HCT116 (cell line): ENCODE measurements around the gene AMELX. TPM values are rescaled to one million over a fixed set of nuclear protein-coding genes. Genes with fewer than 3 reads are reported as not detected.

Experiments
- ATAC-seq: fragments of 200-7000 bp; cut with Tn5 transposase; 2 replicates; pipeline ENCODE4 v1.9.1; 2020; ENCODE audit warnings: mild to moderate bottlenecking, moderate library complexity
- BruUV-seq: library from RNA; stranded (reverse); fragments of 400-500 nt; replicated peaks from 2 replicates; lab custom pipeline; 2021; lab: Mats Ljungman, UMichigan
- CTCF ChIA-PET: fragments of 300-600 bp; sonication (Branson Sonifier 250); formaldehyde crosslinking; loops from one replicate; lab custom pipeline; 2021; ENCODE audit warnings: antibody characterized with exemption; lab: Charles Lee
- POLR2A ChIA-PET: fragments of 300-600, 350-600 bp; sonication (Branson Sonifier 250); formaldehyde crosslinking; loops from one replicate; lab custom pipeline; 2021; ENCODE audit warnings: antibody characterized with exemption; lab: Charles Lee
- RAD21 ChIA-PET, 2 experiments: fragments of 300-600 bp; sonication (Branson Sonifier 250); formaldehyde crosslinking; loops; one replicate each; lab custom pipeline; 2023; ENCODE audit warnings: low total read pairs in 2 of 2; ENCODE audit not compliant: uncharacterized antibody in 2 of 2, unreplicated experiment in 2 of 2, low non-redundant PET in 1 of 2; lab: Charles Lee
- DNase-seq: peaks from one replicate; pipeline ENCODE4 v3.0.0-alpha.2; 2010; ENCODE audit warnings: low read depth, low spot score
- H2AFZ ChIP-seq: fragments of 200-600 bp; shearing (Covaris generic), sonication (generic); 2 replicates; pipeline ENCODE4 v1.6.1; 2017; ENCODE audit warnings: low read depth, mixed run types, mixed read lengths, antibody characterized with exemption, low read length; ENCODE audit not compliant: poor library complexity, severe bottlenecking
- H3K27ac ChIP-seq: 2 replicates; pipeline ENCODE4 v1.5.1; 2012; ENCODE audit warnings: low read depth, low read length
- H3K27me3 ChIP-seq: fragments of 200-600 bp; sonication (generic); 2 replicates; pipeline ENCODE4 v1.6.1; 2016; ENCODE audit warnings: mixed run types, low read length, mixed read lengths; ENCODE audit not compliant: insufficient read depth
- H3K36me3 ChIP-seq, 2 experiments: fragments of 200-500 bp in 1 of 2; fragments of 200-600 bp in 1 of 2; sonication (Bioruptor generic) in 1 of 2; sonication (generic) in 1 of 2; 2 replicates each; pipeline versions ENCODE4 v1.5.1 to v1.6.1; 2014 to 2016; ENCODE audit warnings: low read length in 2 of 2, inconsistent platforms in 1 of 2, mixed read lengths in 1 of 2, mixed run types in 1 of 2; ENCODE audit not compliant: insufficient read depth in 2 of 2, control insufficient read depth in 1 of 2
- H3K4me1 ChIP-seq, 2 experiments: fragments of 200-600 bp in 1 of 2; sonication (generic) in 1 of 2; 2 replicates each; pipeline versions ENCODE4 v1.5.1 to v1.6.1; 2012 to 2017; ENCODE audit warnings: low read length in 2 of 2, inconsistent platforms in 1 of 2, mild to moderate bottlenecking in 1 of 2, mixed read lengths in 1 of 2, mixed run types in 1 of 2, moderate library complexity in 1 of 2; ENCODE audit not compliant: insufficient read depth in 2 of 2, control insufficient read depth in 1 of 2
- H3K4me2 ChIP-seq: fragments of 200-600 bp; sonication (generic); 2 replicates; pipeline ENCODE4 v1.6.1; 2017; ENCODE audit warnings: mixed run types, low read length, mixed read lengths
- H3K4me3 ChIP-seq, 2 experiments: fragments of 200-600 bp in 1 of 2; sonication (generic) in 1 of 2; replicated peaks in 1 of 2; 2 replicates each; pipeline ENCODE4 v1.5.1; 2011 to 2016; ENCODE audit warnings: low read length in 2 of 2, control low read depth in 1 of 2, low read depth in 1 of 2, mild to moderate bottlenecking in 1 of 2, mixed read lengths in 1 of 2, mixed run types in 1 of 2
- H3K79me2 ChIP-seq: fragments of 200-600 bp; sonication (generic); 2 replicates; pipeline ENCODE4 v1.6.1; 2017; ENCODE audit warnings: mild to moderate bottlenecking, mixed run types, low read length, moderate library complexity, mixed read lengths; ENCODE audit not compliant: insufficient read depth
- H3K9ac ChIP-seq: fragments of 200-600 bp; sonication (generic); 2 replicates; pipeline ENCODE4 v1.6.1; 2016; ENCODE audit warnings: low read length, mixed read lengths
- H3K9me2 ChIP-seq: fragments of 200-600 bp; sonication (generic), shearing (Covaris generic); 2 replicates; pipeline ENCODE4 v1.6.1; 2017; ENCODE audit warnings: mixed run types, mild to moderate bottlenecking, moderate library complexity; ENCODE audit not compliant: insufficient read depth
- H3K9me3 ChIP-seq, 2 experiments: fragments of 200-500 bp in 1 of 2; fragments of 200-600 bp in 1 of 2; sonication (Bioruptor generic) in 1 of 2; sonication (generic) in 1 of 2; 2 replicates each; pipeline ENCODE4 v1.6.1; 2014 to 2017; ENCODE audit warnings: low read length in 2 of 2, mixed read lengths in 2 of 2, inconsistent platforms in 1 of 2, low read depth in 1 of 2, mild to moderate bottlenecking in 1 of 2, mixed run types in 1 of 2, moderate library complexity in 1 of 2; ENCODE audit not compliant: control insufficient read depth in 1 of 2, insufficient read depth in 1 of 2
- H4K20me1 ChIP-seq: fragments of 200-600 bp; sonication (generic), shearing (Covaris generic); 2 replicates; pipeline ENCODE4 v1.6.1; 2017; ENCODE audit warnings: mixed run types, mild to moderate bottlenecking, moderate library complexity; ENCODE audit not compliant: insufficient read depth
- CBX3 ChIP-seq: IDR thresholded peaks from 2 replicates; pipeline ENCODE4 v1.6.1; 2012; ENCODE audit warnings: low read depth
- CEBPB ChIP-seq: IDR thresholded peaks from 2 replicates; pipeline ENCODE4 v1.6.1; 2012; ENCODE audit warnings: low read depth
- EGR1 ChIP-seq: IDR thresholded peaks from 2 replicates; pipeline ENCODE4 v1.6.1; 2012; ENCODE audit warnings: low read depth
- ELF1 ChIP-seq: IDR thresholded peaks from 2 replicates; pipeline ENCODE4 v1.6.1; 2012; ENCODE audit warnings: low read depth, borderline replicate concordance
- EZH2phosphoT487 ChIP-seq: fragments of 200-600 bp; IDR thresholded peaks from 2 replicates; pipeline ENCODE4 v1.6.1; 2018; ENCODE audit warnings: antibody characterized with exemption, borderline replicate concordance
- JUND ChIP-seq: IDR thresholded peaks from 2 replicates; pipeline ENCODE4 v1.6.1; 2012
- RAD21 ChIP-seq: IDR thresholded peaks from 2 replicates; pipeline ENCODE4 v1.6.1; 2012; ENCODE audit warnings: low read depth, mild to moderate bottlenecking
- SIN3A ChIP-seq: IDR thresholded peaks from 2 replicates; pipeline ENCODE4 v1.6.1; 2012; ENCODE audit warnings: low read depth
- SRF ChIP-seq: IDR thresholded peaks from 2 replicates; pipeline ENCODE4 v1.6.1; 2012; ENCODE audit warnings: low read depth
- YY1 ChIP-seq: IDR thresholded peaks from 2 replicates; pipeline ENCODE4 v1.6.1; 2011; ENCODE audit warnings: low read length, low read depth, moderate library complexity, mild to moderate bottlenecking; ENCODE audit not compliant: insufficient replicate concordance; ENCODE audit errors: extremely low read depth
- ZFX ChIP-seq: fragments of 450-650 bp; IDR thresholded peaks from 2 replicates; pipeline ENCODE4 v1.6.1; 2017
- ZNF274 ChIP-seq: fragments of 200-500 bp; sonication (Bioruptor generic); IDR thresholded peaks from 2 replicates; pipeline ENCODE4 v1.6.1; 2014; ENCODE audit warnings: mild to moderate bottlenecking, low read depth, low read length, inconsistent platforms
- intact Hi-C: fragments of 100-400 bp; cut with micrococcal nuclease; formaldehyde crosslinking; loops from 2 replicates; pipeline ENCODE4 v1.10.0; 2022
- total RNA-seq: library from RNA; stranded (reverse); gene quantifications from one replicate; pipeline ENCODE4 v1.2.1, GENCODE V29; 2021; ENCODE audit not compliant: unreplicated experiment
- TF ChIP-seq, protein P1 (sequence below): IDR thresholded peaks from 2 replicates; pipeline ENCODE4 v1.6.1; 2012
- TF ChIP-seq, protein P2 (sequence below): IDR thresholded peaks from 2 replicates; pipeline ENCODE4 v1.6.1; 2011; ENCODE audit warnings: mild to moderate bottlenecking, low read length, moderate library complexity; ENCODE audit not compliant: insufficient replicate concordance; ENCODE audit errors: extremely low read depth
- TF ChIP-seq, protein P3 (sequence below), 3 experiments: fragments of 200-600 bp in 1 of 3; sonication (generic) in 1 of 3; IDR thresholded peaks in 2 of 3; conservative IDR thresholded peaks in 1 of 3; 2 replicates each; pipeline ENCODE4 v1.5.1; 2012 to 2017; ENCODE audit warnings: low read depth in 2 of 3, low read length in 2 of 3, antibody characterized with exemption in 1 of 3, borderline replicate concordance in 1 of 3, control low read depth in 1 of 3, mild to moderate bottlenecking in 1 of 3, mixed read lengths in 1 of 3, mixed run types in 1 of 3, moderate library complexity in 1 of 3; ENCODE audit not compliant: insufficient read depth in 1 of 3
- TF ChIP-seq, protein P4 (sequence below): IDR thresholded peaks from 2 replicates; pipeline ENCODE4 v1.6.1; 2012

AMELX gene
- total RNA-seq, 1 experiment from 2014 or later: not detected

DNA sequence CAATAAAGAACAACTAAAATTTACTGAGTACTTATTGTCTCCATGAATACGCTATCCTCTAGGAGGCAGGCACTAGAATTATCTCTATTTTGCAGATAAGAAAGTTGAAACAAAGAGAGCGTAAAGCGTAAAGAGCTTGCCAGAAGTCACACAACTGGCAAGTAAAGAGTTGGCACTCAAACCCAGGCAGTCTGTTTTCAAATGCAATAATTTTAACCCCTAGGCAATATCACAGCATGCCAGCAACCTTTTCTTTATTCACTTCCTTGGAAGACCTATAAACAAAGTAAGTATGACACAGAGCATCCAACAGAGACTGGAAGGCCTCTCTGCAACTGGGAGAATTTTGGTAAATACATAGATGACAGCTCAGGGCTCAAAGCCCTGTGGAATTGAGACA lies 23.2 kb upstream of the AMELX start:
- no peaks in the 10 kb centered on the region for H3K36me3 ChIP-seq
- ChIA-PET POLR2A (no interaction called here), RAD21 (no interaction called here), CTCF (no interaction called here)
- H3K79me2 ChIP-seq: no peaks in the 10 kb centered on the region
- H2AFZ ChIP-seq: no peak overlapping the region
- H3K27me3 ChIP-seq: 0 out of 2 replicates have a peak, but pooled peaks cover 4% of the 10 kb centered on the region
- intact Hi-C loops: no loop called here
- no peaks in the 10 kb centered on the region for H3K9me3 ChIP-seq
- ATAC-seq (no peak), DNase-seq (no peak)
- H3K4me1 ChIP-seq: no peaks in the 10 kb centered on the region
- TF ChIP-seq CEBPB (no peak), RAD21 (no peak), EZH2phosphoT487 (no peak), CBX3 (no peak), EGR1 (no peak)
- TF ChIP-seq, protein P1, sequence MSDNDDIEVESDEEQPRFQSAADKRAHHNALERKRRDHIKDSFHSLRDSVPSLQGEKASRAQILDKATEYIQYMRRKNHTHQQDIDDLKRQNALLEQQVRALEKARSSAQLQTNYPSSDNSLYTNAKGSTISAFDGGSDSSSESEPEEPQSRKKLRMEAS: no peak
- H3K4me2 ChIP-seq: no peak overlapping the region
- H3K9me2 ChIP-seq: no peaks in the 10 kb centered on the region
- H3K9ac ChIP-seq: no peak overlapping the region
- no TSS peak for BruUV-seq
- no peaks in the 10 kb centered on the region for H4K20me1 ChIP-seq
- no peak overlapping the region for H3K27ac ChIP-seq
- no peak overlapping the region for H3K4me3 ChIP-seq

DNA sequence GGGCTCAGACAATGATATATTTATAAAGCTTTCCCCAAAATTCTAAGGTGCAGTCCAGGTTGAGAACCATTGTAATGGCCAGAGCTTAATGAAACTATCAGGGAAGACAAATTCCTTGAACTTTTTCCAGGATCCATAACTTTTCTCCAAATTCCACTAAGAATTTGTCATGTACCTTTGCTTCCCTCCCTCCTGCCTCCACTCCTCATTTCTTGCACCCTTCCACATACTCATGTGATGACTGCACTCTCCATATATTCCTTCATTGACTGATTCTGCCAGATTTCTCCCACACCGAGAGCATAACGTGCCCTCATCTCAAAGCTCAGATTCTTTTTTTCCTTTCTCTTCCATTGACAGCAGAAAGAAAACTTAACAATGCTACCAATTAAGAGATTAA lies 20.9 kb upstream of the AMELX start:
- no peak overlapping the region for H3K4me3 ChIP-seq
- H3K9me2 ChIP-seq: no peaks in the 10 kb centered on the region
- no peak for DNase-seq
- ChIA-PET CTCF (no interaction called here), POLR2A (no interaction called here), RAD21 (no interaction called here)
- H3K9ac ChIP-seq: no peak overlapping the region
- no peaks in the 10 kb centered on the region for H4K20me1 ChIP-seq
- no peaks in the 10 kb centered on the region for H3K36me3 ChIP-seq
- intact Hi-C loops: no loop called here
- no TSS peak for BruUV-seq
- no peak for ATAC-seq
- 0 out of 2 replicates have a peak, but pooled peaks cover 4% of the 10 kb centered on the region for H3K27me3 ChIP-seq
- H3K79me2 ChIP-seq: no peaks in the 10 kb centered on the region
- no peaks in the 10 kb centered on the region for H3K4me1 ChIP-seq
- H3K27ac ChIP-seq: no peak overlapping the region
- no peak overlapping the region for H3K4me2 ChIP-seq
- H3K9me3 ChIP-seq: no peaks in the 10 kb centered on the region
- H2AFZ ChIP-seq: no peak overlapping the region
- TF ChIP-seq, protein P2, sequence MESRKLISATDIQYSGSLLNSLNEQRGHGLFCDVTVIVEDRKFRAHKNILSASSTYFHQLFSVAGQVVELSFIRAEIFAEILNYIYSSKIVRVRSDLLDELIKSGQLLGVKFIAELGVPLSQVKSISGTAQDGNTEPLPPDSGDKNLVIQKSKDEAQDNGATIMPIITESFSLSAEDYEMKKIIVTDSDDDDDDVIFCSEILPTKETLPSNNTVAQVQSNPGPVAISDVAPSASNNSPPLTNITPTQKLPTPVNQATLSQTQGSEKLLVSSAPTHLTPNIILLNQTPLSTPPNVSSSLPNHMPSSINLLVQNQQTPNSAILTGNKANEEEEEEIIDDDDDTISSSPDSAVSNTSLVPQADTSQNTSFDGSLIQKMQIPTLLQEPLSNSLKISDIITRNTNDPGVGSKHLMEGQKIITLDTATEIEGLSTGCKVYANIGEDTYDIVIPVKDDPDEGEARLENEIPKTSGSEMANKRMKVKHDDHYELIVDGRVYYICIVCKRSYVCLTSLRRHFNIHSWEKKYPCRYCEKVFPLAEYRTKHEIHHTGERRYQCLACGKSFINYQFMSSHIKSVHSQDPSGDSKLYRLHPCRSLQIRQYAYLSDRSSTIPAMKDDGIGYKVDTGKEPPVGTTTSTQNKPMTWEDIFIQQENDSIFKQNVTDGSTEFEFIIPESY: no peak
- no peak for TF ChIP-seq YY1
- TF ChIP-seq, protein P3, sequence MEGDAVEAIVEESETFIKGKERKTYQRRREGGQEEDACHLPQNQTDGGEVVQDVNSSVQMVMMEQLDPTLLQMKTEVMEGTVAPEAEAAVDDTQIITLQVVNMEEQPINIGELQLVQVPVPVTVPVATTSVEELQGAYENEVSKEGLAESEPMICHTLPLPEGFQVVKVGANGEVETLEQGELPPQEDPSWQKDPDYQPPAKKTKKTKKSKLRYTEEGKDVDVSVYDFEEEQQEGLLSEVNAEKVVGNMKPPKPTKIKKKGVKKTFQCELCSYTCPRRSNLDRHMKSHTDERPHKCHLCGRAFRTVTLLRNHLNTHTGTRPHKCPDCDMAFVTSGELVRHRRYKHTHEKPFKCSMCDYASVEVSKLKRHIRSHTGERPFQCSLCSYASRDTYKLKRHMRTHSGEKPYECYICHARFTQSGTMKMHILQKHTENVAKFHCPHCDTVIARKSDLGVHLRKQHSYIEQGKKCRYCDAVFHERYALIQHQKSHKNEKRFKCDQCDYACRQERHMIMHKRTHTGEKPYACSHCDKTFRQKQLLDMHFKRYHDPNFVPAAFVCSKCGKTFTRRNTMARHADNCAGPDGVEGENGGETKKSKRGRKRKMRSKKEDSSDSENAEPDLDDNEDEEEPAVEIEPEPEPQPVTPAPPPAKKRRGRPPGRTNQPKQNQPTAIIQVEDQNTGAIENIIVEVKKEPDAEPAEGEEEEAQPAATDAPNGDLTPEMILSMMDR (IDR thresholded peaks at IDR 0.05 in 2 of 3, conservative IDR thresholded peaks at IDR 0.05 in 1 of 3; ENCODE audit: borderline replicate concordance in 1 of 3, insufficient read depth in 1 of 3, low read depth in 2 of 3, low read length in 2 of 3): no peak
- no peak for TF ChIP-seq CBX3
- TF ChIP-seq, protein P4, sequence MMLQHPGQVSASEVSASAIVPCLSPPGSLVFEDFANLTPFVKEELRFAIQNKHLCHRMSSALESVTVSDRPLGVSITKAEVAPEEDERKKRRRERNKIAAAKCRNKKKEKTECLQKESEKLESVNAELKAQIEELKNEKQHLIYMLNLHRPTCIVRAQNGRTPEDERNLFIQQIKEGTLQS: no peak
- TF ChIP-seq JUND: no peak
- TF ChIP-seq SRF: no peak
- no peak for TF ChIP-seq SIN3A
- TF ChIP-seq ELF1: no peak
- TF ChIP-seq ZFX: no peak
- TF ChIP-seq ZNF274: no peak
- no peak for TF ChIP-seq EGR1
